ENCODE results near the gene NPHS1.

Gene NPHS1

DNA sequence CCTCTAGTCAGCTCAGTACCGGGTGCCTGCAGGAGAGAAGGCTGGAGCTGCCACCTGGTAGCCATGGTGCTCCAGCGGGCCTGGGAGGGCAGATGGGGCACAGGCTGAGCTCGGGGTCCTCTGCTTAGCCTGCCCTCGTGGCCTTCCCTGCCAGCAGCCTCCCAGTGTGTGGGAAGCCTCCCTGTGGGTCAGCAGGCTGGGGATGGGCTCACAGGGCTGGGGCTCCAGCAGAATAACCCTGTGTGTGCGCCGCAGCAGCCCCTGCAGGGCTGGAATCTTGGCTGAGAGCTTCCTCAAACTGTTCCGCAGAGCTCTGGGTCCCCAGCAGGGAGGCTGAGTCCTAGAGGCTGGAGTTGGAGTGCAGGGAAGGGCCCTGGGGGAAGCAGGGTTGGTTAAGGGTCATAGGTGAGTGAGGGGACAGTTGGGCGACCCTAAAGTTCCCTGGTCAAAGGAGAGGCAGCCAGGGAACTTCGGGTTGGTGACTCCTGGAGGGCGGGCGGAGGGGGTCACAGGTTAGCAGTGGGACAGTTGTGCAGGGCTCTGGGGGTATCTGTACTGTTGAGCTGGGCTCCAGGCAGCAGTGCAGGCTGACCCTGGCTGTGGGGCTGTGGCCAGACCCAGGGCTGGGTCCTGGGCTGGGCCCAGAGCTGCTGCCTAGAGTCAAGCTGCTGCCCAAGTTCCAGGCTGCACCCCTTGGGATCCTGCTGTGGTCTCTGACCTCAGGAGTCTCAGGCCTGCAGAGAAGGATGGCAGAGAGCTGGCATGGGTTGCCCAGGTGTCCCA is 62.9 kb downstream of the NPHS1 start:
- H3K4me3 ChIP-seq (ENCODE audit: low read depth, low read length), result no peak overlapping the region
- TF ChIP-seq, protein P1, sequence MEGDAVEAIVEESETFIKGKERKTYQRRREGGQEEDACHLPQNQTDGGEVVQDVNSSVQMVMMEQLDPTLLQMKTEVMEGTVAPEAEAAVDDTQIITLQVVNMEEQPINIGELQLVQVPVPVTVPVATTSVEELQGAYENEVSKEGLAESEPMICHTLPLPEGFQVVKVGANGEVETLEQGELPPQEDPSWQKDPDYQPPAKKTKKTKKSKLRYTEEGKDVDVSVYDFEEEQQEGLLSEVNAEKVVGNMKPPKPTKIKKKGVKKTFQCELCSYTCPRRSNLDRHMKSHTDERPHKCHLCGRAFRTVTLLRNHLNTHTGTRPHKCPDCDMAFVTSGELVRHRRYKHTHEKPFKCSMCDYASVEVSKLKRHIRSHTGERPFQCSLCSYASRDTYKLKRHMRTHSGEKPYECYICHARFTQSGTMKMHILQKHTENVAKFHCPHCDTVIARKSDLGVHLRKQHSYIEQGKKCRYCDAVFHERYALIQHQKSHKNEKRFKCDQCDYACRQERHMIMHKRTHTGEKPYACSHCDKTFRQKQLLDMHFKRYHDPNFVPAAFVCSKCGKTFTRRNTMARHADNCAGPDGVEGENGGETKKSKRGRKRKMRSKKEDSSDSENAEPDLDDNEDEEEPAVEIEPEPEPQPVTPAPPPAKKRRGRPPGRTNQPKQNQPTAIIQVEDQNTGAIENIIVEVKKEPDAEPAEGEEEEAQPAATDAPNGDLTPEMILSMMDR (IDR thresholded peaks at IDR 0.05; ENCODE audit: low read depth, low read length), result no peak

DNA sequence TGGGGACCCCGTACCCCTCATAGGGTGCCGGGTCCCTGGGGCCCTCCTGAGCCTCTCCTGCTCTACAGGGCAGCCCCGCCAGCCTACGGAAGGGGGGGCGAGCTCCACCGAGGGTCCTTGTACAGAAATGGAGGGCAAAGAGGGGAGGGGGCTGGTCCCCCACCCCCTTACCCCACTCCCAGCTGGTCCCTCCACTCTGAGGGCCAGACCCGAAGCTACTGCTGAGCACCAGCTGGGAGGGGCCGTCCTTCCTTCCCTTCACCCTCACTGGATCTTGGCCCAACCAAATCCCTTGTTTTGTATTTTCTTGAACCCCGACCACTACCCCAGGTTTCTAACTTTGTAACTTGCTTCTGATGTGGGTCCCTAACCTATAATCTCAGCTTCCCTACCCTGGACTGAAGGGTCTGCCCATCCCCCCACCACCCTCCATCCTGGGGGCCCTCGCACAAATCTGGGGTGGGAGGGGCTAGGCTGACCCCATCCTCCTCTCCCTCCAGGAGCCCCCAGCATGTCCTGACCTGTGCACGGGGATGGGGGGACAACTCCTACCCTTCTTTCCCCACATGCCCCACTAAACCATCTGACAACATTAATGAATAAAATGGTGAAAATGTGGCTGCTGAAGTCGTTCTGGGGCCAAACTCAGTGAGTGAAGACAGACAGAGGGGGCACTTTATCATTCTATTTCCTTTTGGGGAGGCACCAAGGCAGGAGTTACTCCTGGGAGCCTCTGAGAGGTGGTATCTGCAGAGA is 63.9 kb downstream of the NPHS1 start:
- TF ChIP-seq, protein P1 (IDR thresholded peaks at IDR 0.05; ENCODE audit: low read depth, low read length), result no peak
- no peak overlapping the region for H3K4me3 ChIP-seq (ENCODE audit: low read depth, low read length)

DNA sequence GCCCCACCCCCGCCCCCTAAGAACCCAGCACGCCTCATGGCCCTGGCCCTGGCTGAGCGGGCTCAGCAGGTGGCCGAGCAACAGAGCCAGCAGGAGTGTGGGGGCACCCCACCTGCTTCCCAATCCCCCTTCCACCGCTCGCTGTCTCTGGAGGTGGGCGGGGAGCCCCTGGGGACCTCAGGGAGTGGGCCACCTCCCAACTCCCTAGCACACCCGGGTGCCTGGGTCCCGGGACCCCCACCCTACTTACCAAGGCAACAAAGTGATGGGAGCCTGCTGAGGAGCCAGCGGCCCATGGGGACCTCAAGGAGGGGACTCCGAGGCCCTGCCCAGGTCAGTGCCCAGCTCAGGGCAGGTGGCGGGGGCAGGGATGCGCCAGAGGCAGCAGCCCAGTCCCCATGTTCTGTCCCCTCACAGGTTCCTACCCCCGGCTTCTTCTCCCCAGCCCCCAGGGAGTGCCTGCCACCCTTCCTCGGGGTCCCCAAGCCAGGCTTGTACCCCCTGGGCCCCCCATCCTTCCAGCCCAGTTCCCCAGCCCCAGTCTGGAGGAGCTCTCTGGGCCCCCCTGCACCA is 65.0 kb downstream of the NPHS1 start:
- TF ChIP-seq, protein P1 (IDR thresholded peaks at IDR 0.05; ENCODE audit: low read depth, low read length), result no peak
- H3K4me3 ChIP-seq (ENCODE audit: low read depth, low read length), result no peak overlapping the region

DNA sequence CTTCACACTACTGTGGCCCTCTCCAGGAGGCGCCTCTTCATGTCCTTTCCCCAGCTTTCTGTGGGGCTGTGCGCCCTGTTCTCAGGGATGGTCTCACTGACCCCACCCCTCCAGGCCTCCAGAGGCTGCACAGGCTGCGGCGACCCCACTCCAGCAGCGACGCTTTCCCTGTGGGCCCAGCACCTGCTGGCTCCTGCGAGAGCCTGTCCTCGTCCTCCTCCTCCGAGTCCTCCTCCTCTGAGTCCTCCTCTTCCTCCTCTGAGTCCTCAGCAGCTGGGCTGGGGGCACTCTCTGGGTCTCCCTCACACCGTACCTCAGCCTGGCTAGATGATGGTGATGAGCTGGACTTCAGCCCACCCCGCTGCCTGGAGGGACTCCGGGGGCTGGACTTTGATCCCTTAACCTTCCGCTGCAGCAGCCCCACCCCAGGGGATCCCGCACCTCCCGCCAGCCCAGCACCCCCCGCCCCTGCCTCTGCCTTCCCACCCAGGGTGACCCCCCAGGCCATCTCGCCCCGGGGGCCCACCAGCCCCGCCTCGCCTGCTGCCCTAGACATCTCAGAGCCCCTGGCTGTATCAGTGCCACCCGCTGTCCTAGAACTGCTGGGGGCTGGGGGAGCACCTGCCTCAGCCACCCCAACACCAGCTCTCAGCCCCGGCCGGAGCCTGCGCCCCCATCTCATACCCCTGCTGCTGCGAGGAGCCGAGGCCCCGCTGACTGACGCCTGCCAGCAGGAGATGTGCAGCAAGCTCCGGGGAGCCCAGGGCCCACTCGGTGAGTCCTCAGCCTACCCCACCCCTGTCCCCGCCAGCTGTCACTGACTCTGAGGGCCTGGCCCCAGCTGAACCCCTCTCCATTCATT is 65.8 kb downstream of the NPHS1 start:
- H3K4me3 ChIP-seq (ENCODE audit: low read depth, low read length), result no peak overlapping the region
- TF ChIP-seq, protein P1 (IDR thresholded peaks at IDR 0.05; ENCODE audit: low read depth, low read length), result no peak

DNA sequence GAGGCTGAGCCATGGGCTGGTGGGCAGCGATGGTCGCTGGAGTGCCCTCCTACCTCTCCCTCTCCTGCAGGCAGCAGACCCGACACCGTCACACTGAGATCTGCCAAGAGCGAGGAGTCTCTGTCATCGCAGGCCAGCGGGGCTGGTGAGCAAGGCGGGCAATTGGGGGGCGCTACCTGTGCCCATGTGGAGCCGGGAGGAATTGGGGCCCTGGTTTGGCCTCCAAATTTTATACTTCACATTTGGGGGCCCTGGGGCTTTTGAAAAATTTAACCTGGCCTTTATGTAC is 67.0 kb downstream of the NPHS1 start:
- TF ChIP-seq, protein P1 (IDR thresholded peaks at IDR 0.05; ENCODE audit: low read depth, low read length), result no peak
- no peak overlapping the region for H3K4me3 ChIP-seq (ENCODE audit: low read depth, low read length)

DNA sequence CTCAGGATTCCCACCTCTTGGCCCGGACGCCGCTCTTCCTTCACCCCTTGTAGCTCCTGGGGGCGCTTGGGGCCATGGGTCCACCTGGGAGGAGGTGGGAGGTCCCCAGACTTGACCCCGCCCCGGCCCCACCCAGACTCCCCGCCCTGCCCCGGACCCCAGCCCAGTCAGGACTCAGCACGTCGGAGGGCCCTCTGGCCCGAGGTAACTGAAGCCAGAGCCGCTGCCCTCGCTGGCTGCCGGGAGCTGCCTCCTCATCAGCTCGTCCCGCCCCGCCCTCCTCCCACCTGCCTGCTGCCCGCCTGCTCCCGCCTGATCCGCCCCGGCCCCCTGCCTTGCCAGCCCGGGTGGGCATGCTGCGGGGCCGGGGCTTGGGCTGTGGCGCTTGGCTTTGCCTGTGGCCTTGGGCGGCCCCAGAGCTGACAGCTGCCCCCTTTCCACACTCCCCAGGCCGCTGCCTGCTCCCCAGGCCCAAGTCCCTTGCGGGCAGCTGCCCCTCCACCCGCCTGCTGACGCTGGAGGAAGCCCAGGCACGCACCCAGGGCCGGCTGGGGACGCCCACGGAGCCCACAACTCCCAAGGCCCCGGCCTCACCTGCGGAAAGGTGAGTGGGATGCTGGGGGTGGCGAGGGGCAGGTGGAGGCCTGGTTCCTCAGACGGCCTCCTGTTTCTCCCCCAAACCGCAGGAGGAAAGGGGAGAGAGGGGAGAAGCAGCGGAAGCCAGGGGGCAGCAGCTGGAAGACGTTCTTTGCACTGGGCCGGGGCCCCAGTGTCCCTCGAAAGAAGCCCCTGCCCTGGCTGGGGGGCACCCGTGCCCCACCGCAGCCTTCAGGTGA is 67.6 kb downstream of the NPHS1 start:
- no peak overlapping the region for H3K4me3 ChIP-seq (ENCODE audit: low read depth, low read length)
- TF ChIP-seq, protein P1 (IDR thresholded peaks at IDR 0.05; ENCODE audit: low read depth, low read length), result no peak
